Measurements from ENCODE around the gene MLXIPL. TPM values are rescaled to one million over a fixed set of nuclear protein-coding genes. Genes with fewer than 3 reads are reported as not detected.
"Not testable (repeated sequence)": the region's sequence is repeated elsewhere in the genome, so short reads cannot be mapped to it uniquely, and the experiment has no call there.

The MLXIPL gene
- total RNA-seq, 2 experiments from 2014 or later = not detected

- no peak for DNase-seq
- Mint-ChIP-seq H3K9me3 (ENCODE audit: insufficient read depth) (no peaks in the 10 kb centered on the region), H3K4me3 (no peak overlapping the region), H3K27me3 (ENCODE audit: low read depth) (peaks cover 35% of the 10 kb centered on the region), H3K36me3 (ENCODE audit: low read depth) (no peaks in the 10 kb centered on the region), H3K4me1 (ENCODE audit: low read depth) (peaks cover 3% of the 10 kb centered on the region), H3K27ac (no peak overlapping the region)
- ChIA-PET CTCF (interaction anchor here (2.2 kb wide), 1 partner anchor 14 kb away, joined by 12 read pairs; no protein-coding TSS in a partner anchor), POLR2A (interaction anchor here (0.6 to 1.2 kb wide), 2 partner anchors 14 to 81 kb away, joined by 3 to 4 read pairs; no protein-coding TSS in a partner anchor)
- no peak for ATAC-seq
Observed at GRCh38 chr7:73621168-73622063, 2.9 kb downstream of the MLXIPL start.

GRCh38 chr7:73619394-73619793 is 4.9 kb downstream of the MLXIPL start:
- H3K27ac Mint-ChIP-seq; ATAC-seq; POLR2A ChIA-PET; H3K36me3 Mint-ChIP-seq (ENCODE audit: low read depth); H3K9me3 Mint-ChIP-seq (ENCODE audit: insufficient read depth); H3K4me3 Mint-ChIP-seq; DNase-seq; H3K4me1 Mint-ChIP-seq (ENCODE audit: low read depth): not testable (repeated sequence)
- peaks cover 27% of the 10 kb centered on the region for H3K27me3 Mint-ChIP-seq (ENCODE audit: low read depth)
- CTCF ChIA-PET = interaction anchor here (1.4 kb wide), 1 partner anchor 10 kb away, joined by 3 read pairs; no protein-coding TSS in a partner anchor

GRCh38 chr7:73618538-73618937 is 5.8 kb downstream of the MLXIPL start:
- Mint-ChIP-seq H3K4me3 (no peak overlapping the region), H3K9me3 (ENCODE audit: insufficient read depth) (no peaks in the 10 kb centered on the region), H3K36me3 (ENCODE audit: low read depth) (no peaks in the 10 kb centered on the region), H3K27ac (no peak overlapping the region), H3K27me3 (ENCODE audit: low read depth) (peaks cover 28% of the 10 kb centered on the region), H3K4me1 (ENCODE audit: low read depth) (peaks cover 2% of the 10 kb centered on the region)
- DNase-seq (no peak), ATAC-seq (no peak)
- ChIA-PET CTCF (no interaction called here), POLR2A (interaction anchor here (0.7 kb wide), 1 partner anchor 120 kb away, joined by 3 read pairs; the partner anchor contains the start of gene ABHD11)

DNA sequence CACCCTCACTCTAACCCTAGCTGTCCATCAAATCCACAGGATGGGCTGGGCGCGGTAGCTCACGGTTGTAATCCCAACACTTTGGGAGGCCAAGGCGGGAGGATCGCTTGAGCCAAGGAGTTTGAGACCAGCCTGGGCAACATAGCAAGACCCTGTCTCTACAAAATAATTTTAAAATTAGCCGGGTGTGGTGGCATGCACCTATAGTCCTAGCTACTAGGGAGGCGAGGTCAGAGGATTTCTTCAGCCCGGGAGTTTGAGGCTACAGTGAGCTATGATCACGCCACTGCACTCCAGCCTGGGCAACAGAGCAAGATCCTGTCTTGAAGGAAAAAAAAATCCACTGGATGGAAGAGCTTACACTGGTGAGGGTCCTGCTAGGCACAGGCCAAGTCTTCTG is 6.8 kb downstream of the MLXIPL start:
- CTCF ChIA-PET = interaction anchor here (0.6 to 1.3 kb wide), 2 partner anchors 11 to 38 kb away, joined by 3 to 6 read pairs; no protein-coding TSS in a partner anchor
- POLR2A ChIA-PET = not testable (repeated sequence)

DNA sequence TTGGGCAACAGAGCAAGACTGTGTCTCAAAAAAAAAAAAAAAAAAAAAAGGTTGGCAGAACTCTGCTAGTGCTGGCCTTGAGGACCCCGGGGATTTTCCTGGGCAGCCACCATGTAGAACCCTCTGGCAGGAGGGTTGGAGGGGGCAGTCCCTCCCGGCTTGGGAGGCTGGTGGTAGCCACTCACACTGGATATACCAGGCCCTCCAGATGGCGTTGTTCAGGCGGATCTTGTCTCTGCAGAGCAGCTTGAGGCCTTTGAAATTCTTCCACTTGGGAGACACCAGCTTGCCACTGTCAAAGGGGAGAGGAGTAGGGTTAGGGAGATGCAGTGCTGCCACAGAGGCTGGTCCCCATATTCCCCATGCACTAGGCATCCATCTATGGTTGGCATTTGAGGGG is 8.4 kb downstream of the MLXIPL start:
- ChIA-PET CTCF (interaction anchor here (1.8 kb wide), 1 partner anchor 9 kb away, joined by 9 read pairs; no protein-coding TSS in a partner anchor), POLR2A (interaction anchor here (0.6 kb wide), 1 partner anchor 116 kb away, joined by 3 read pairs; no protein-coding TSS in a partner anchor)
- Mint-ChIP-seq H3K27ac (no peak overlapping the region), H3K27me3 (ENCODE audit: low read depth) (peaks cover 17% of the 10 kb centered on the region), H3K4me3 (no peak overlapping the region), H3K36me3 (ENCODE audit: low read depth) (no peaks in the 10 kb centered on the region), H3K4me1 (ENCODE audit: low read depth) (no peaks in the 10 kb centered on the region), H3K9me3 (ENCODE audit: insufficient read depth) (no peaks in the 10 kb centered on the region)
- ATAC-seq (no peak), DNase-seq (no peak)

More for the DNA sequence above, 6.8 kb downstream of the MLXIPL start:
- H3K27ac Mint-ChIP-seq; DNase-seq; H3K9me3 Mint-ChIP-seq (ENCODE audit: insufficient read depth); H3K4me3 Mint-ChIP-seq; ATAC-seq; H3K36me3 Mint-ChIP-seq (ENCODE audit: low read depth); H3K4me1 Mint-ChIP-seq (ENCODE audit: low read depth): not testable (repeated sequence)
- peaks cover 26% of the 10 kb centered on the region for H3K27me3 Mint-ChIP-seq (ENCODE audit: low read depth)

GRCh38 chr7:73614937-73615336 is 9.4 kb downstream of the MLXIPL start:
- H3K36me3 Mint-ChIP-seq (ENCODE audit: low read depth); POLR2A ChIA-PET; ATAC-seq; H3K27ac Mint-ChIP-seq; H3K4me1 Mint-ChIP-seq (ENCODE audit: low read depth); DNase-seq; H3K4me3 Mint-ChIP-seq; H3K9me3 Mint-ChIP-seq (ENCODE audit: insufficient read depth): not testable (repeated sequence)
- peaks cover 21% of the 10 kb centered on the region for H3K27me3 Mint-ChIP-seq (ENCODE audit: low read depth)
- CTCF ChIA-PET = interaction anchor here (1.0 to 1.8 kb wide), 2 partner anchors 8 to 110 kb away, joined by 3 to 9 read pairs; no protein-coding TSS in a partner anchor

DNA sequence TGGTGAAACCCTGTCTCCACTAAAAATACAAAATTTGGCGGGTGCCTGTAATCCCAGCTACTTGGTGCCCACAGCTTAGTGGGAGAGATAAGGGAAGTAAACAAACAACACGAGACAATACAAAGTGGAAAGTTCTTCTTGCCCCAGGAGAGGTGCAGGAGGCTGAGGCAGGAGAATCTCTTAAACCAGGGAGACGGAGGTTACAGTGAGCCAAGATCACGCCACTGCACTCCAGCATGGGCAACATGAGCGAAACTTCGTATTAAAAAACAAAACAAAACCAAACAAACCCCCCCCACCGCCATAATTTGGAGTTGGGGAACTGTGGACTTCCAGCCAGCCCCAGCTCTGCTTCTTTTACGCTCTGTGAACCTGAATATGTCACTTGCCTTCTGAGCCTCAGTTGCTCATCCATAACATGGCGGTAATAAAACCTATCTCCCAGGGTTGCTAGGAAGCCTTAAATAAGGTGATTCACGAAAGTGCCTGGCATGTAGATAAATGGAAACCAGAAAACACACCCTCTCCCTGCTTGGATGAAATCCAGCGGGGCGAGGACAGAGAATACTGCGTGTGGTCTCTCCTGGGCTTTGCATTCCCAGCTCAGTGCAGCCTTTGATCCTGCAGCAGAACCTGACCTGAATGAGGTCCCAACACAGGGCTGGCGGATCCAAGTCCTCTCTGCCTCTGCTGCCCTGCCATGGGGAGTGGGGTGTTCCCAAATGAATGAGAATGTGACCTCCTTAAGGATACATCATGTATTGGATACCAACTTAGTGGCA is 10.2 kb downstream of the MLXIPL start:
- ATAC-seq (no peak), DNase-seq (no peak)
- Mint-ChIP-seq H3K9me3 (ENCODE audit: insufficient read depth) (no peaks in the 10 kb centered on the region), H3K4me1 (ENCODE audit: low read depth) (no peaks in the 10 kb centered on the region), H3K27ac (no peak overlapping the region), H3K4me3 (no peak overlapping the region), H3K36me3 (ENCODE audit: low read depth) (no peaks in the 10 kb centered on the region), H3K27me3 (ENCODE audit: low read depth) (peaks cover 22% of the 10 kb centered on the region)
- POLR2A ChIA-PET = no interaction called here
- CTCF ChIA-PET = interaction anchor here (0.9 to 1.8 kb wide), 3 partner anchors 7 to 121 kb away, joined by 3 to 9 read pairs (median 4); no protein-coding TSS in a partner anchor

DNA sequence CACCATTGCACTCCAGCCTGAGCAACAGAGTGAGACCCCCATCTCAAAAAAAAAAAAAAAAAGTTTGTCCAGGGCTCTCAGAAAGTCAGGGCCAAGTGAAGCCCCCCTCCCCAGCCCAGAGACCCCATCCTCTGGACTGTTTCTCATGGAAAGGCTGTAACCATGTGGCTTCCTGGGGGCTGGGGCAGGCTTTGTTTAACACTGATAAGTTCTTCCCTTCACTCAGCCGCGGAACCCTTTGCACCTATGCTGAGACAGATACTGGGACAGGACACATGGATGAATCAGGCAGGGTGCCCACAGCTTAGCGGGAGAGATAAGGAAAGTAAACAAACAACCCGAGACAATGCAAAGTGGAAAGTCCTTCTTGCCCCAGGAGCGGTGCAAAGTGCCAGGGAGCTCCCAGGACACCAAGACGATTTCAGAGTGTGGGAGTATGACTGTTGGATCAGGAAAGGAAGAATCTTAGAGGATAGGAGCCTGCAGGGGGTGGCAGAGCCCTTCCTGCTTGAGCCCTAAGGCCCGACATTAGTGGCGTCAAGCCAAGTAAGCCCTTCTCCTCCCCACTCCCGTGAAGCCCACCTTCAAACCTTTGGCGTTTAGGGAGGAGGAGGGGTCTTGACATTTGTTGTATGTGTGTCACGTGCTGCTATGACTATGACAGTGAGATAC is 11.6 kb downstream of the MLXIPL start:
- Mint-ChIP-seq H3K9me3 (ENCODE audit: insufficient read depth) (no peaks in the 10 kb centered on the region), H3K4me3 (no peak overlapping the region), H3K4me1 (ENCODE audit: low read depth) (no peaks in the 10 kb centered on the region), H3K27me3 (ENCODE audit: low read depth) (peaks cover 19% of the 10 kb centered on the region), H3K27ac (no peak overlapping the region), H3K36me3 (ENCODE audit: low read depth) (no peaks in the 10 kb centered on the region)
- ATAC-seq = no peak
- ChIA-PET POLR2A (no interaction called here), CTCF (interaction anchor here (1.1 kb wide), 1 partner anchor 242 kb away, joined by 3 read pairs; no protein-coding TSS in a partner anchor)
- no peak for DNase-seq

GRCh38 chr7:73611017-73611555 is 13.2 kb downstream of the MLXIPL start:
- CTCF ChIA-PET = interaction anchor here (0.9 kb wide), 1 partner anchor 18 kb away, joined by 3 read pairs; no protein-coding TSS in a partner anchor
- no peaks in the 10 kb centered on the region for H3K9me3 Mint-ChIP-seq (ENCODE audit: insufficient read depth)

DNA sequence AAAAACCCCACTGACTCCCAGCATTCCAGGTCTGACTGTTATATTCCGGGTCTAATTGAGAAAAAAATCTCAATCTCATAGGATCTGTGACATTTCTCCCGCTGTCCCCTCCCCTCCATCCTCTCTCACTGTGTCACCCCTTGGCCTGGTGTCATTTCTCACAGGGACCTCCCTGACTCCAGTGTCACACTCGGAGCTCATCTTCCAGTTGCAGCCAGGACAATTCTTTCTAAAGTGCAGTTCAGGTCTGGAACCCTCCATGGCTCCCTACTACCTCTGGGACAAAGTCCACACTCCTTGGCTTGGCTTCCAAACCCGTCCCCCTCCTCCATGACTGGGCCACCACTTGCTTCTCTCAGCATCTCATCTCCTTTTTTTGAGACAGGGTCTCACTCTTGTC is 14.2 kb downstream of the MLXIPL start:
- Mint-ChIP-seq H3K9me3 (ENCODE audit: insufficient read depth) (no peaks in the 10 kb centered on the region), H3K27ac (no peak overlapping the region), H3K4me1 (ENCODE audit: low read depth) (peaks cover 3% of the 10 kb centered on the region), H3K36me3 (ENCODE audit: low read depth) (no peaks in the 10 kb centered on the region), H3K27me3 (ENCODE audit: low read depth) (peaks cover 23% of the 10 kb centered on the region), H3K4me3 (no peak overlapping the region)
- DNase-seq (no peak), ATAC-seq (no peak)
- CTCF ChIA-PET = interaction anchor here (1.0 to 6.8 kb wide), 3 partner anchors 96 to 125 kb away, joined by 3 to 115 read pairs (median 5); partner anchors contain the start of gene ABHD11
- POLR2A ChIA-PET = no interaction called here

More at GRCh38 chr7:73611017-73611555, 13.2 kb downstream of the MLXIPL start:
- POLR2A ChIA-PET = no interaction called here
- Mint-ChIP-seq H3K4me3 (no peak overlapping the region), H3K27ac (no peak overlapping the region), H3K4me1 (ENCODE audit: low read depth) (peaks cover 3% of the 10 kb centered on the region), H3K27me3 (ENCODE audit: low read depth) (peaks cover 23% of the 10 kb centered on the region), H3K36me3 (ENCODE audit: low read depth) (no peaks in the 10 kb centered on the region)
- no peak for DNase-seq
- ATAC-seq = no peak

- not testable (repeated sequence) for H3K9me3 Mint-ChIP-seq (ENCODE audit: insufficient read depth); ATAC-seq; DNase-seq; H3K27ac Mint-ChIP-seq; H3K4me1 Mint-ChIP-seq (ENCODE audit: low read depth); H3K36me3 Mint-ChIP-seq (ENCODE audit: low read depth); H3K4me3 Mint-ChIP-seq
- ChIA-PET POLR2A (interaction anchor here (1.4 kb wide), 1 partner anchor 14 kb away, joined by 3 read pairs; no protein-coding TSS in a partner anchor), CTCF (interaction anchor here (1.0 to 6.8 kb wide), 22 partner anchors 8 to 780 kb away, joined by 3 to 115 read pairs (median 6); partner anchors contain the start of genes ABHD11, MLXIPL, STX1A and TYW1B)
- peaks cover 12% of the 10 kb centered on the region for H3K27me3 Mint-ChIP-seq (ENCODE audit: low read depth)
Observed at GRCh38 chr7:73607692-73607983, 16.7 kb downstream of the MLXIPL start.
